PC-3 (cell line): ENCODE measurements around the gene ARMC7. TPM values are rescaled to one million over a fixed set of nuclear protein-coding genes. Genes with fewer than 3 reads are reported as not detected.
A peak's percentile ranks its signal among the peaks of the same experiment; 100 is the strongest.

ENCODE experiments used
- ATAC-seq: fragments of 200-7000 bp; cut with Tn5 transposase; 2 replicates; pipeline ENCODE4 v1.9.1; 2020; ENCODE audit warnings: mild to moderate bottlenecking, moderate library complexity
- BruUV-seq: library from RNA; stranded (reverse); fragments of 400-500 nt; replicated peaks from 2 replicates; lab custom pipeline; 2021; lab: Mats Ljungman, UMichigan
- CTCF ChIA-PET: fragments of 300-600 bp; sonication (Branson Sonifier 250); formaldehyde crosslinking; loops from one replicate; lab custom pipeline; 2022; ENCODE audit warnings: antibody characterized with exemption; lab: Charles Lee
- POLR2A ChIA-PET: fragments of 300-600 bp; sonication (Branson Sonifier 250); formaldehyde crosslinking; loops from one replicate; lab custom pipeline; 2022; ENCODE audit warnings: antibody characterized with exemption; ENCODE audit not compliant: unreplicated experiment; lab: Charles Lee
- DNase-seq: peaks from one replicate; pipeline ENCODE4 v3.0.0-alpha.2; 2015
- H2AFZ ChIP-seq: fragments of 300-600 bp; sonication (generic); 2 replicates; pipeline ENCODE4 v1.6.0; 2016; ENCODE audit warnings: antibody characterized with exemption, low read length
- H3F3A ChIP-seq: fragments of 300-600 bp; sonication (generic); one replicate; pipeline ENCODE4 v1.6.0; 2017; ENCODE audit warnings: antibody characterized with exemption, low read length, control low read depth, mild to moderate bottlenecking; ENCODE audit not compliant: unreplicated experiment
- H3K27ac ChIP-seq: fragments of 300-600 bp; sonication (generic); 2 replicates; pipeline ENCODE4 v1.5.1; 2016; ENCODE audit warnings: mild to moderate bottlenecking, low read length
- H3K27me3 ChIP-seq: fragments of 300-600 bp; sonication (generic); 2 replicates; pipeline ENCODE4 v1.6.1; 2016; ENCODE audit warnings: low read length, mixed read lengths
- H3K36me3 ChIP-seq: fragments of 300-600 bp; sonication (generic); 2 replicates; pipeline ENCODE4 v1.6.1; 2016; ENCODE audit warnings: low read depth, mixed run types, low read length, mixed read lengths
- H3K4me1 ChIP-seq: fragments of 300-600 bp; sonication (generic); 2 replicates; pipeline ENCODE4 v1.5.1; 2016; ENCODE audit warnings: low read length; ENCODE audit not compliant: insufficient read depth
- H3K4me2 ChIP-seq: fragments of 300-600 bp; sonication (generic); 2 replicates; pipeline ENCODE4 v1.6.0; 2016; ENCODE audit warnings: low read length
- H3K4me3 ChIP-seq: fragments of 300-600 bp; sonication (generic); 2 replicates; pipeline ENCODE4 v1.5.1; 2016; ENCODE audit warnings: mild to moderate bottlenecking, low read length, mixed read lengths
- H3K79me2 ChIP-seq: fragments of 300-600 bp; sonication (generic); 2 replicates; pipeline ENCODE4 v1.6.1; 2017; ENCODE audit warnings: low read length, mixed read lengths
- H3K9ac ChIP-seq: fragments of 300-600 bp; sonication (generic); 2 replicates; pipeline ENCODE4 v1.6.0; 2016; ENCODE audit warnings: mild to moderate bottlenecking, low read length
- H3K9me2 ChIP-seq: fragments of 300-600 bp; sonication (generic); replicated peaks from 2 replicates; pipeline ENCODE4 v1.6.1; 2016; ENCODE audit warnings: mixed run types, low read length, mixed read lengths
- H3K9me3 ChIP-seq: fragments of 300-600 bp; sonication (generic); 2 replicates; pipeline ENCODE4 v1.6.1; 2016; ENCODE audit warnings: low read length, mixed read lengths
- H4K20me1 ChIP-seq: fragments of 300-600 bp; sonication (generic); 2 replicates; pipeline ENCODE4 v1.6.1; 2016; ENCODE audit warnings: low read length, mixed read lengths
- CTCF ChIP-seq: fragments of 300-600 bp; sonication (generic); conservative IDR thresholded peaks from 2 replicates; pipeline ENCODE4 v1.5.1; 2017; ENCODE audit warnings: antibody characterized with exemption, low read depth, mild to moderate bottlenecking, low read length
- EZH2 ChIP-seq: fragments of 300-600 bp; sonication (generic); IDR thresholded peaks from one replicate; pipeline ENCODE4 v1.6.1; 2017; ENCODE audit warnings: antibody characterized with exemption, mild to moderate bottlenecking, low read length; ENCODE audit not compliant: unreplicated experiment
- EZH2phosphoT487 ChIP-seq: fragments of 300-600 bp; sonication (generic); IDR thresholded peaks from 2 replicates; pipeline ENCODE4 v1.6.1; 2018; ENCODE audit warnings: mild to moderate bottlenecking, antibody characterized with exemption, low read length, borderline replicate concordance
- intact Hi-C: fragments of 100-400 bp; cut with micrococcal nuclease; formaldehyde crosslinking; loops from 2 replicates; pipeline ENCODE4 v1.9.0; 2023
- total RNA-seq: library from RNA; depleted of rRNA; stranded (reverse); fragments of >200 nt; gene quantifications from 2 replicates; pipeline ENCODE4 v1.2.3, GENCODE V29; 2014

ARMC7 gene
- total RNA-seq, 1 experiment from 2014 or later: 17.0 TPM

- no peaks in the 10 kb centered on the region for H3K9me3 ChIP-seq
- H3K4me2 ChIP-seq: peak overlapping the region; percentile 66
- no peaks in the 10 kb centered on the region for H4K20me1 ChIP-seq
- ATAC-seq (peak; percentile 88), DNase-seq (peak; percentile 96)
- intact Hi-C loops: no loop called here
- H3K79me2 ChIP-seq: no peaks in the 10 kb centered on the region
- peak overlapping the region; percentile 62 for H2AFZ ChIP-seq
- no peaks in the 10 kb centered on the region for H3K36me3 ChIP-seq
- H3K9ac ChIP-seq: peak overlapping the region; percentile 57
- peaks cover 26% of the 10 kb centered on the region for H3K4me1 ChIP-seq
- peak overlapping the region; percentile 79 for H3K27ac ChIP-seq
- H3K9me2 ChIP-seq: no peaks in the 10 kb centered on the region
- POLR2A ChIA-PET: interaction anchor here (0.5 to 0.7 kb wide), 4 partner anchors 12 to 31 kb away, joined by 3 to 5 read pairs (median 3); partner anchors contain the start of gene ARMC7
- H3K4me3 ChIP-seq: peak overlapping the region; percentile 22; the same call in 1 of the 2 replicates
- TF ChIP-seq CTCF: no peak
- no peaks in the 10 kb centered on the region for H3K27me3 ChIP-seq
- H3F3A ChIP-seq: peaks cover 5% of the 10 kb centered on the region
- CTCF ChIA-PET: interaction anchor here (0.8 to 1.1 kb wide), 4 partner anchors 9 to 36 kb away, joined by 4 to 6 read pairs (median 4); no protein-coding TSS in a partner anchor
- BruUV-seq: TSS peak; percentile 94
Observed at GRCh38 chr17:75078284-75079022, 31.3 kb upstream of the ARMC7 start.

GRCh38 chr17:75079023-75079373, 30.8 kb upstream of the ARMC7 start:
- CTCF ChIA-PET: interaction anchor here (0.8 to 1.1 kb wide), 4 partner anchors 9 to 35 kb away, joined by 4 to 6 read pairs (median 4); no protein-coding TSS in a partner anchor
- Histone ChIP-seq H3K9ac (peak overlapping the region; percentile 57), H3K9me2 (no peaks in the 10 kb centered on the region), H3K27ac (peak overlapping the region; percentile 79), H4K20me1 (no peaks in the 10 kb centered on the region), H3K4me2 (peak overlapping the region; percentile 66), H3F3A (peaks cover 5% of the 10 kb centered on the region), H3K36me3 (no peaks in the 10 kb centered on the region), H2AFZ (peak overlapping the region; percentile 62), H3K4me3 (peak overlapping the region; percentile 22; the same call in 1 of the 2 replicates), H3K27me3 (no peaks in the 10 kb centered on the region), H3K79me2 (no peaks in the 10 kb centered on the region), H3K9me3 (no peaks in the 10 kb centered on the region), H3K4me1 (peaks cover 28% of the 10 kb centered on the region)
- POLR2A ChIA-PET: interaction anchor here (0.7 kb wide), 3 partner anchors 14 to 31 kb away, joined by 3 to 5 read pairs (median 3); partner anchors contain the start of gene ARMC7
- TF ChIP-seq EZH2phosphoT487 (no peak), EZH2 (no peak), CTCF (no peak)
- TSS peak; percentile 95 for BruUV-seq
- DNase-seq (no peak), ATAC-seq (no peak)
- intact Hi-C loops: no loop called here
